Skeletal muscle satellite cell (primary cell): Measurements from ENCODE around the gene MID2.
"Not testable (repeated sequence)": the region's sequence is repeated elsewhere in the genome, so short reads cannot be mapped to it uniquely, and the experiment has no call there.

Source experiments
- H3K27me3 ChIP-seq: 2 replicates; pipeline ENCODE4 v1.7.0; 2013; ENCODE audit warnings: low read length; ENCODE audit not compliant: control insufficient read depth, insufficient read depth
- H3K36me3 ChIP-seq: 2 replicates; pipeline ENCODE4 v1.7.0; 2013; ENCODE audit warnings: mild to moderate bottlenecking, control low read depth, low read length; ENCODE audit not compliant: insufficient read depth
- H3K4me1 ChIP-seq: 2 replicates; pipeline ENCODE4 v1.7.0; 2013; ENCODE audit warnings: low read length; ENCODE audit not compliant: control insufficient read depth, insufficient read depth
- H3K4me2 ChIP-seq: 2 replicates; pipeline ENCODE4 v1.7.0; 2013; ENCODE audit warnings: mild to moderate bottlenecking, low read length
- H3K4me3 ChIP-seq: 2 replicates; pipeline ENCODE4 v1.7.0; 2013; ENCODE audit warnings: low read length
- H3K9ac ChIP-seq: 2 replicates; pipeline ENCODE4 v1.7.0; 2013; ENCODE audit warnings: mild to moderate bottlenecking, low read depth, low read length, moderate library complexity
- H3K9me3 ChIP-seq: replicated peaks from 2 replicates; pipeline ENCODE4 v1.7.0; 2013; ENCODE audit warnings: mild to moderate bottlenecking, control low read depth, low read length

The MID2 gene

DNA sequence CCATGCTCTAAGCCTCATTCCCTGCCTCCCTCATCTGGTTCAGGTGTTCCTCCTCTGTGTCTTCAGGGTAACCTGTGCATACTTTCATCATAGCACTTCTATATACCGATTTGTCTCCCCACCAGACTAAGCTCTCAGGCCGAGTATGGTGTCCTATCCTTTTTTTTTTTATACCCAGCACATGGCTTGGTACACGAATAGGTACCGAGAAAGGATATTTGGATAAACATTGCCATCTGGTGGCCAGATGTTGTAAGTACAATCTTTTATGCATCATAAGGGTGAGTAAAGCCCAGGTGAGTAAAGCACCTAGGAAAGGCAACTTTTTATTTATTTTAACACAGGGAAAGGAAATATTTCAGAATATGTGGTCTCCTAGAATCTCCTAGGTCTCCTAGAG, 68.4 kb downstream of the MID2 start:
- H3K9ac ChIP-seq, result no peak overlapping the region
- H3K4me3 ChIP-seq, result no peak overlapping the region
- H3K4me2 ChIP-seq, result no peak overlapping the region
- H3K4me1 ChIP-seq, result no peaks in the 10 kb centered on the region
- peaks cover 4% of the 10 kb centered on the region for H3K9me3 ChIP-seq
- H3K36me3 ChIP-seq, result peaks cover 3% of the 10 kb centered on the region
- peaks cover 4% of the 10 kb centered on the region for H3K27me3 ChIP-seq

DNA sequence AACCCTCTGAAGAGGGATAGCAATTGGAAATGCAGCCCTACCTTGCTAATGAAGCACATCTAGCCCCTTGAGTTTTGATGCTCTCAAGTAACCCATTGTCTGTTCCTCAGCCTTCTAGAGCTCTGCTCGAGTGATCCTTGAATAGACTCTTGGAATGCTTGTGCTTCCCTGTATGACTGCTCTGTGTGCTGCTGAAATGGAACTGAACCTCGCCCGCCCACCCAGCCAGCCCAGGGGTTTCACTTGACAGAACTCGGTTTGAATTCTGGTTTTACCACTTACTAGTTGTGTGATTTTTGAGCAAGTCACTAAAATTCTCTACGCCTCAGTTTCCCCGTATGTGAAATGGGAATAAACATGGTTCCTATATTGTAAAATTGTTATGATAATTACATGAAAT, 77.1 kb downstream of the MID2 start:
- no peaks in the 10 kb centered on the region for H3K9me3 ChIP-seq
- no peak overlapping the region for H3K9ac ChIP-seq
- H3K4me2 ChIP-seq, result no peak overlapping the region
- no peaks in the 10 kb centered on the region for H3K36me3 ChIP-seq
- H3K4me1 ChIP-seq, result no peaks in the 10 kb centered on the region
- peaks cover 19% of the 10 kb centered on the region for H3K27me3 ChIP-seq
- no peak overlapping the region for H3K4me3 ChIP-seq

DNA sequence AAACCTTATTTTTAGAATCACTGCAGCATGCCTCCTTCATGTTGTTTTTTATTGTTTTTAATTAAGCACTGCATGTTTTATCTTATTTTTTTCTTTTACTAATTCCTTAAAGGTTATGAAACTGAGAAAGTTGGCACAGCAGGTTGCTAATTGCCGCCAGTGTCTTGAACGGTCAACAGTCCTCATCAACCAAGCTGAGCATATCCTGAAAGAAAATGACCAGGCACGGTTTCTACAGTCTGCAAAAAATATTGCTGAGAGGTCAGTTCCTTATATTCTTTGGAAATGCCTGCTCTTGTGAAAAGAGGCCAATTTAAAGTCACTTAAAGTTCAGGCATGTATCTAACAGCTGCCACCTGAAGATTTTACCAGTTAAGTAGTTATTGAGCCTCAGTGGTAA, 79.7 kb downstream of the MID2 start:
- Histone ChIP-seq H3K4me1 (no peaks in the 10 kb centered on the region), H3K9me3 (no peaks in the 10 kb centered on the region), H3K9ac (no peak overlapping the region)

DNA sequence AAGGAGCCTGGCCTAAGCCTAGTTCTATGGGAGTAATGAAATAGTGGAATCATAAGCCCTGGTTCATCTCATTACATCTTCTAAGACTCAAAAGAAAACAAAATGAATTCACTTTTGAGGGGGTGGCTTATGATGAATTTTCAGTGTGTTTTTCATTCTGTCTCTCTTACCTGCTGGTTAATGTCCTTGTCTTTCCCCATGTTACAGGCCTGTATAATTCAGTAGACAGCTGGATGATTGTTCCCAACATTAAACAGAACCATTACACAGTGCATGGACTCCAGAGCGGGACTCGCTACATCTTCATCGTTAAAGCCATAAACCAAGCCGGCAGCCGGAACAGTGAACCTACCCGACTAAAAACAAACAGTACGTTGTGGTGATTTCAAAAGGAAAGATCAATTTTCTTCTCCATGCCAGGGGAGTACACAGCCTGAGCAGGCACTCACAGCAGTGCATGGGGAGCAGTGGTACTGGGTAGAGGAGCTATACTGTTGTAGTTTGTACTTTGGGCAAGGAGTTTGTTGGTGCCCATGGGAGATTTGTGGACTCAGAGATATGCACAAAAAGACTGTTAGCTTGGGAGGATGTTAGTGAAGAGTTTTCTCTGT, 98.6 kb downstream of the MID2 start:
- no peak overlapping the region for H3K4me3 ChIP-seq
- H3K36me3 ChIP-seq, result peaks cover 8% of the 10 kb centered on the region
- no peaks in the 10 kb centered on the region for H3K4me1 ChIP-seq
- peaks cover 13% of the 10 kb centered on the region for H3K27me3 ChIP-seq
- no peak overlapping the region for H3K9ac ChIP-seq
- H3K4me2 ChIP-seq, result no peak overlapping the region
- H3K9me3 ChIP-seq, result no peaks in the 10 kb centered on the region

More for the DNA sequence above, 79.7 kb downstream of the MID2 start:
- Histone ChIP-seq H3K4me2 (no peak overlapping the region), H3K36me3 (no peaks in the 10 kb centered on the region), H3K4me3 (no peak overlapping the region), H3K27me3 (peaks cover 22% of the 10 kb centered on the region)

DNA sequence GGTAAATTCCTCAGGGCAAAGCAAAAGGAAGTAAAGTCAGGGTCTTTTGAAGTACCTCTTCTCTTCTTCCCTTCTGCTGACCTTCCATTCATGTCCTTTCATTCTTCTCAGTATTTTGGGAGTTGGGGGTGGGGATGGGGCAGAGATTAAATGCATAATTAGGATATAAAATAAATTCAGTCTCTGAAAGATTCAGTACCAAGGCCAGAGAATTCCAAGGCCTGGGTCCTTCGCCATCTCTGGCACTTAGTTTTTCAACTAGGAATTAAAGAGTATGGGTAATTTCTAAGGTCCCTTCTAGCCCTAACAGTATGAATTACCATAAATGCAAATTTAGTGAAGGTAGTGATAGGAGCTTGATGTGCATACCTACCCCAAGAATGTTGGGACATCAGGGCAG, 108.6 kb downstream of the MID2 start:
- Histone ChIP-seq H3K4me1 (no peaks in the 10 kb centered on the region), H3K4me2 (no peak overlapping the region), H3K4me3 (no peak overlapping the region), H3K27me3 (peaks cover 3% of the 10 kb centered on the region), H3K9me3 (no peaks in the 10 kb centered on the region), H3K36me3 (no peaks in the 10 kb centered on the region), H3K9ac (no peak overlapping the region)

DNA sequence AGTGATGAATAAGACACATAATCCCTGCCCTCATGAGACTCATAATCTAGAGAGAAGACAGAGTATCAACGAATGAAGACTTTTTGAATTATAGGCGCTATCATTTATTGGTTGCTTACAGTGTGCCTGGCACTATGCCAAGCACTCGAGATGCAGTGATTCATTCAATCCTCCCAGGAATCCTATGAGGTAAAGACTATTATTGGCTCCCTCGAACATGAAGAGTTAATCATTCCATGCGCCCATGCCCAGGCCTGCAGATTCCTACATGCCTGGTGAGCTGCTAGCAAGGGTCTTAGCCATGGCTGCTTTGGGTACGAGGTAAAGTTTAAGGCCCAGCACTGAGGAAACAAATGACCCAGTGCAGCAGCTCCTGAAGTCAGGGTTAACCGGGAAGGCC, 109.5 kb downstream of the MID2 start:
- H3K36me3 ChIP-seq, result no peaks in the 10 kb centered on the region
- no peaks in the 10 kb centered on the region for H3K9me3 ChIP-seq
- no peaks in the 10 kb centered on the region for H3K4me1 ChIP-seq
- peak overlapping the region; percentile 66 for H3K4me3 ChIP-seq
- H3K4me2 ChIP-seq, result peak overlapping the region; percentile 78
- H3K27me3 ChIP-seq, result peaks cover 6% of the 10 kb centered on the region
- H3K9ac ChIP-seq, result no peak overlapping the region

DNA sequence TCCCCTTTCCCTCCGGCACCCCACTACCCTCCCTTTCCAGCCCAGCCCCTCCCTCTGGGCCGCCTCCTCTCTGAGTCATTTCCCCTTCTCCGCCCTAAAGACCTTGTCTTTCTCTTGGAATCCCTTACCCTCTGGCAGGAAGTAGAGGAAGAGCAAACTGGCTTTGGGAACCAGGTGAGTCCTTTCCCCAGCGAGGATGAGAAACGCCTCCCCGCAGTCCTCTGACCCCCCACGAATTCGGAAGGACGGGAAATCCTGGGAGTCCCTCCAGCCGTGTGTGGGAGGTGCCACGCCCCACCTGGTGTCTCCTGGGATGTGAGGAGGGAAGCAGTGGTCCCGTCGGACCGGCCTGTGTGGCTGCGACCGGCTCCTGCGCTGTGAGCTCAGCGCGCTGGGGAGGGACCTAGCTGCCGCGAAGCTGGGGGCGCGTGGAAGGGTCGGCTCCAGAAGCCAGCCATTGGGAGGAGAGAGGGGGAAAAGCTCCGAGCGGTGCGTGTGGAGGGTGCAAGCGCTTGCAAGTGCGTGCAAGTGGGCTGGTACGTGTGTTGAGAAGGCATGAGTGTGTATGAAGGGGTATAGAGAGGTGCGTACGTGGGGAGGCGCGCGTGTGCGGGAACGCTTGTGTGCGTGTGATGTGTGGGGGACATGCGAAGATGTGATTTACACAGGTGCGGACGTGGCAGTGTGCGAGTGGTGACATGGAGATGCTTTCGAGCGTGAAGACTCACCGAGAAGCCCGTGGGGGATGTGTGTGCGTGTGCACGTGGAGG, 110.2 kb downstream of the MID2 start:
- peak overlapping the region; percentile 78 for H3K4me2 ChIP-seq
- no peaks in the 10 kb centered on the region for H3K4me1 ChIP-seq
- H3K4me3 ChIP-seq, result peak overlapping the region; percentile 66
- H3K9ac ChIP-seq, result no peak overlapping the region
- H3K9me3 ChIP-seq, result no peaks in the 10 kb centered on the region
- H3K36me3 ChIP-seq, result no peaks in the 10 kb centered on the region
- peaks cover 6% of the 10 kb centered on the region for H3K27me3 ChIP-seq

DNA sequence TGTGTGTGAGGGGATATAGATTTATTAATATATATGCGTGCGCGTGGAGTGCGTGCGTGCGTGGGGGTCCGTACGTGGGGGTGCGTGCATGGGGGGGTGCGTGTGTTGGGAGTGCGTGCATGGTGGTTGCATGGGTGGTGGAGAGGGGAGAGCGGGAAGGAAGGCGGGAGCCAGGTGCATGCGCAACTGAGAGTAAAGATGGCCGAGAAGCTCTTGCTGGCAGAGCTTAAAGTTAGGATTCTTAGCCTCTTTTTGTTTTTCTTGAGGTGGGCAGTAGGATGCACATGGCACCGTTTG, 110.7 kb downstream of the MID2 start:
- Histone ChIP-seq H3K36me3 (no peaks in the 10 kb centered on the region), H3K9ac (no peak overlapping the region), H3K4me3 (no peak overlapping the region), H3K27me3 (peaks cover 6% of the 10 kb centered on the region), H3K9me3 (no peaks in the 10 kb centered on the region), H3K4me1 (no peaks in the 10 kb centered on the region), H3K4me2 (no peak overlapping the region)

DNA sequence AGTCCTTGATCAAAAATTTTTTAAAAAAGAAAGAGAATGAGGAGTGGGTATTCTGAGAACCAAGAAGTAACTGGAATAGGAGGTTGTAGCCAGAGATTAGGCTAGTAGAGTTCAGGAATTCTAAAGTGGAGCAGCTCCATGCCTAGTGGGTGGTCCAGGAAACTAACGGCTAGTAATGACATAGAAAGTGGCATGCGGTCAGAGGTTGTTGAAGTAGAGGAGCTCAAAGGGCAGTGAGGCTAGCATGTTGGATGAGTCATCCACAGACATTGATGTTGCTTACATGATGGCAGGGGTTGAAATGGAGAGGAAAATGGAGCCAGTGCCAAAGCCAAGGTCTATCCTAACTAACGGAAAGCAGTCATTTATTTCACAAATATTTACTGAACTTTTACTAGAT, 114.4 kb downstream of the MID2 start:
- Histone ChIP-seq H3K9me3 (no peaks in the 10 kb centered on the region), H3K9ac (no peak overlapping the region), H3K36me3 (no peaks in the 10 kb centered on the region), H3K4me3 (no peak overlapping the region), H3K4me1 (no peaks in the 10 kb centered on the region), H3K4me2 (no peak overlapping the region), H3K27me3 (peaks cover 6% of the 10 kb centered on the region)

DNA sequence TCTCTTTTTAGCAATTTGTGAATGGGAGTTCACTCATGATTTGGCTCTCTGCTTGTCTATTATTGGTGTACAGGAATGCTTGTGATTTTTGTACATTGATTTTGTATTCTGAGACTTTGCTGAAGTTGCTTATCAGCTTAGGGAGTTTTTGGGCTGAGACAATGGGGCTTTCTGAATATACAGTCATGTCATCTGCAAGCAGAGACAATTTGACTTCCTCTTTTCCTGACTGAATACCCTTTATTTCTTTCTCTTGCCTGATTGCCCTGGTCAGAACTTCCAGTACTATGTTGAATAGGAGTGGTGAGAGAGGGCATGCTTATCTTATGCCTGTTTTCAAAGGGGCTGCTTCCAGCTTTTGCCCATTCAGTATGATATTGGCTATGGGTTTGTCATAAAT, 129.7 kb downstream of the MID2 start:
- not testable (repeated sequence) for H3K9ac ChIP-seq, H3K4me3 ChIP-seq, H3K4me1 ChIP-seq, H3K4me2 ChIP-seq, H3K36me3 ChIP-seq, H3K9me3 ChIP-seq
- peaks cover 11% of the 10 kb centered on the region for H3K27me3 ChIP-seq

DNA sequence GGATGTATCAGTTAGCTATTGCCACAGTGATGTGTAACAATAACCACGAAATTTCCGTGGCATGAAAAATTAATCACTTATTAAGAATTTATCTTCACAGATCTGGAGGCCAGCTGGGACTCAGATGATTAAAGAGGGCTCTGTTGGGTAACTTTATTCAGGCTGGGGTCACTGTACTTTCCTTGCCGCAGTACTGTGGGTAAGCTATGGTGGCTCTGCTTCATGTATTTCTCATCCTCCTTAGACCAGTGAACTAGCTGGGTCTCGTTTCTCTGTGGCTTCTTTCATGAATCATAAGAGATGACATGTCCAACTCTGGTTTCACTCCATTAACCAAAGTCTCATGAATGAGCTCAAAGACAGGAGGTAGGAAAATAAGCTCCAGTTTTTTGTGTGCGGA, 143.0 kb downstream of the MID2 start:
- Histone ChIP-seq H3K9ac (no peak overlapping the region), H3K4me3 (no peak overlapping the region), H3K27me3 (peaks cover 26% of the 10 kb centered on the region), H3K36me3 (no peaks in the 10 kb centered on the region), H3K4me2 (no peak overlapping the region), H3K4me1 (no peaks in the 10 kb centered on the region), H3K9me3 (no peaks in the 10 kb centered on the region)

DNA sequence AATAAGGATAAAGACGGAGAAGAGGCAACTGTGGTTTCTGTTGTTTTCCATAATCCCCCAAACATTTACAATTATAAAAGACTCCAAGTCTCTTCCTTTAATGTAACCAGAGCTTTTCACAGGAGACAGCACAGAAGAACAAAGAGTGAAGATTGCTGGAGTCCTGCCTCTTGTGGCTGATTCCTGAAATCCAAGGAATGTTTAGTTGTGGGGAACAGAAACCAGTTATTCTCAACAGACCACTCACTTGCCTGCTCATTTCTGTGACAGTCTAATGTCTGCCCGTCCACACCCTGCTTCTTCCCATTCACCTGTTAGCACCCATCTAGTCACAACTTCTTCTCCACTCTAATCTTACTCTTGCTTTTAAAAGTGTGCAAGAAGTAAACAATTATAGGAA, 144.4 kb downstream of the MID2 start:
- Histone ChIP-seq H3K27me3 (peaks cover 30% of the 10 kb centered on the region), H3K4me3 (no peak overlapping the region), H3K9me3 (no peaks in the 10 kb centered on the region), H3K4me2 (no peak overlapping the region), H3K9ac (no peak overlapping the region), H3K4me1 (no peaks in the 10 kb centered on the region), H3K36me3 (no peaks in the 10 kb centered on the region)
